Endothelial cell of umbilical vein (primary cell): ENCODE data around the gene KAT6B. TPM values are rescaled to one million over a fixed set of nuclear protein-coding genes. Genes with fewer than 3 reads are reported as not detected.

Experiments used
- BruUV-seq: library from RNA; stranded (reverse); fragments of 400-500 nt; replicated peaks from 2 replicates; lab custom pipeline; 2021; lab: Mats Ljungman, UMichigan
- CTCF ChIA-PET: fragments of 300-600, 350-600 bp; sonication (Branson Sonifier 250); formaldehyde crosslinking; loops from one replicate; lab custom pipeline; 2021; ENCODE audit warnings: antibody characterized with exemption, inconsistent platforms; lab: Charles Lee
- POLR2A ChIA-PET: fragments of 300-600, 350-600 bp; sonication (Branson Sonifier 250); formaldehyde crosslinking; loops from one replicate; lab custom pipeline; 2021; ENCODE audit warnings: antibody characterized with exemption, inconsistent platforms; lab: Charles Lee
- DNase-seq: peaks from one replicate; pipeline ENCODE4 v3.0.0-alpha.2; 2011; ENCODE audit warnings: low read depth, low spot score
- FAIRE-seq: peaks from 2 replicates; lab custom pipeline; 2011; peaks lifted over from hg19 to GRCh38; lab: Jason Lieb, UNC
- H2AFZ ChIP-seq: 2 replicates; pipeline ENCODE4 v1.6.0; 2012; ENCODE audit warnings: low read depth, low read length, control low read depth, inconsistent platforms
- H3K27ac ChIP-seq: 2 replicates; pipeline ENCODE4 v1.5.1; 2011; ENCODE audit warnings: low read depth, mild to moderate bottlenecking, control low read depth, low read length, moderate library complexity; ENCODE audit not compliant: insufficient read depth
- H3K27me3 ChIP-seq, 2 experiments: 2 replicates each; pipeline versions ENCODE4 v1.6.0 to v1.6.1; 2011; ENCODE audit warnings: low read length in 2 of 2, mixed read lengths in 1 of 2; ENCODE audit not compliant: control insufficient read depth in 2 of 2, insufficient read depth in 2 of 2
- H3K36me3 ChIP-seq, 2 experiments: 2 replicates in 1 of 2; 3 replicates in 1 of 2; pipeline ENCODE4 v1.5.1; 2011; ENCODE audit warnings: low read length in 2 of 2, mild to moderate bottlenecking in 1 of 2, moderate library complexity in 1 of 2; ENCODE audit not compliant: control insufficient read depth in 2 of 2, insufficient read depth in 2 of 2; ENCODE audit errors: extremely low read depth in 1 of 2
- H3K4me1 ChIP-seq: 3 replicates; pipeline ENCODE4 v1.5.1; 2011; ENCODE audit warnings: mild to moderate bottlenecking, low read length; ENCODE audit not compliant: control insufficient read depth, insufficient read depth; ENCODE audit errors: extremely low read depth
- H3K4me2 ChIP-seq: 2 replicates; pipeline ENCODE4 v1.6.1; 2011; ENCODE audit warnings: low read length, control low read depth, mixed read lengths; ENCODE audit not compliant: insufficient read depth
- H3K4me3 ChIP-seq, 3 experiments: fragments of 200-600 bp in 1 of 3; sonication (generic), shearing (Covaris generic) in 1 of 3; replicated peaks in 1 of 3; 2 replicates each; pipeline ENCODE4 v1.5.1; 2011 to 2016; ENCODE audit warnings: control low read depth in 3 of 3, low read length in 3 of 3, mild to moderate bottlenecking in 2 of 3, inconsistent platforms in 1 of 3, low read depth in 1 of 3, moderate library complexity in 1 of 3; ENCODE audit not compliant: insufficient read depth in 1 of 3
- H3K79me2 ChIP-seq: 2 replicates; pipeline ENCODE4 v1.6.0; 2012; ENCODE audit warnings: low read length, inconsistent platforms; ENCODE audit not compliant: control insufficient read depth, insufficient read depth
- H3K9ac ChIP-seq: replicated peaks from 2 replicates; pipeline ENCODE3; 2011; ENCODE audit warnings: low read length, control low read depth; ENCODE audit not compliant: insufficient read depth; ENCODE audit errors: extremely low read depth
- H3K9me1 ChIP-seq: replicated peaks from 3 replicates; pipeline ENCODE4 v1.6.0; 2011; ENCODE audit warnings: mild to moderate bottlenecking, low read length; ENCODE audit not compliant: control insufficient read depth, insufficient read depth; ENCODE audit errors: extremely low read depth
- H3K9me3 ChIP-seq: replicated peaks from 2 replicates; pipeline ENCODE4 v1.5.1; 2012; ENCODE audit warnings: low read length, inconsistent platforms; ENCODE audit not compliant: control insufficient read depth, insufficient read depth
- H4K20me1 ChIP-seq: replicated peaks from 2 replicates; pipeline ENCODE3; 2011; ENCODE audit warnings: mild to moderate bottlenecking, low read length; ENCODE audit not compliant: control insufficient read depth, insufficient read depth; ENCODE audit errors: extremely low read depth
- EZH2 ChIP-seq: IDR thresholded peaks from 2 replicates; pipeline ENCODE4 v1.6.1; 2012; ENCODE audit warnings: borderline replicate concordance, low read depth, mild to moderate bottlenecking, moderate library complexity, low read length, inconsistent platforms; ENCODE audit not compliant: severe bottlenecking
- FOS ChIP-seq: IDR thresholded peaks from 2 replicates; pipeline ENCODE4 v1.6.1; 2011; ENCODE audit warnings: mild to moderate bottlenecking, low read length, moderate library complexity, borderline replicate concordance; ENCODE audit not compliant: insufficient read depth
- GATA2 ChIP-seq: IDR thresholded peaks from 2 replicates; pipeline ENCODE4 v1.7.0; 2011; ENCODE audit warnings: low read depth, mild to moderate bottlenecking, moderate library complexity, mixed read lengths, low read length; ENCODE audit not compliant: insufficient read length, insufficient read depth
- JUN ChIP-seq: IDR thresholded peaks from 2 replicates; pipeline ENCODE4 v1.6.1; 2011; ENCODE audit warnings: borderline replicate concordance, low read depth; ENCODE audit not compliant: insufficient read length, insufficient read depth
- MYC ChIP-seq: IDR thresholded peaks from one replicate; pipeline ENCODE4 v1.6.1; 2011; ENCODE audit warnings: mild to moderate bottlenecking, low read depth, low read length
- POLR2A ChIP-seq: IDR thresholded peaks from 2 replicates; pipeline ENCODE4 v1.6.1; 2012; ENCODE audit warnings: low read depth, mild to moderate bottlenecking, control low read depth, low read length
- POLR2AphosphoS5 ChIP-seq: IDR thresholded peaks from 2 replicates; pipeline ENCODE4 v1.6.1; 2012; ENCODE audit warnings: low read depth, mild to moderate bottlenecking, control low read depth, low read length, moderate library complexity; ENCODE audit not compliant: insufficient read depth
- dilution Hi-C: fragments of 300-500 bp; cut with MboI; formaldehyde crosslinking; loops from one replicate; pipeline ENCODE4 v1.15.0; 2019; ENCODE audit warnings: low sequenced_read_pairs; ENCODE audit not compliant: extremely low pct_ligation_motif_present
- intact Hi-C: fragments of 100-400 bp; cut with micrococcal nuclease; formaldehyde crosslinking; loops from one replicate; pipeline ENCODE4 v1.10.0; 2022
- polyA plus RNA-seq, 4 experiments: library from polyadenylated mRNA; depleted of rRNA in 3 of 4; stranded (reverse) in 3 of 4; unstranded in 1 of 4; fragments of >200 nt; gene quantifications; 2 replicates each; pipeline versions ENCODE4 v1.2.1 to v1.2.3, GENCODE V29; 2011 to 2012; ENCODE audit warnings: missing spikeins in 1 of 4
- total RNA-seq: library from RNA; stranded (reverse); gene quantifications from 2 replicates; pipeline ENCODE4 v1.2.3, GENCODE V29; 2021
- TF ChIP-seq, protein P1 (sequence below): IDR thresholded peaks from 2 replicates; pipeline ENCODE4 v1.6.1; 2011; ENCODE audit not compliant: insufficient read depth, insufficient read length
- TF ChIP-seq, protein P2 (sequence below), 2 donors: IDR thresholded peaks; 1 replicate in 1 of 2; 2 replicates in 1 of 2; pipeline ENCODE4 v1.5.1; 2011; ENCODE audit warnings: low read length in 2 of 2, mild to moderate bottlenecking in 2 of 2, moderate library complexity in 2 of 2, control low read depth in 1 of 2, inconsistent platforms in 1 of 2, low read depth in 1 of 2; ENCODE audit not compliant: insufficient read depth in 1 of 2; ENCODE audit errors: extremely low read depth in 1 of 2

The KAT6B gene
- total and polyA plus RNA-seq, 2 donors (not counting 3 experiments of a cell fraction or from before 2014, with no cell fraction given), result 4.5 to 17.0 TPM

DNA sequence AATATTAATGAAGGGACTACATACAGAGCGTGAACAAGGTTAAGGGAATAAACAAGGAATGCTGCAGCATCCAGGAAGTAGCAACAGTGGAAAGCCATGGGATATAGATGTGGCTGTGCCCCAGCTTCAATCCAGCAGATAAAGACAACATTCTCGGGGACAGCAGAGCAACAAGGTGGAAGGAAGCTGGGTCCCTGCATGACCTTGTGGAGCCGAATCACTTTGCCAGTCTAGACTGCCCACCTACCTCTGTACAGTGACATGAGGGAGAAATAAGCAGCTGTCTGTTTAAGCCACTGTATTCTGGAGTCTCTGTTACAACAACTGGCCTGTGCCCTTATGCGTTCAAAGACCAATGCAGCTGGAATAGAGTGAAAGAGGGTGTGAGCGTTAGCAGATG is 255.0 kb downstream of the KAT6B start:
- no peaks in the 10 kb centered on the region for H3K4me1 ChIP-seq
- H3K4me3 ChIP-seq, result no peak overlapping the region
- peaks cover 3 to 4% of the 10 kb centered on the region in 2 experiments for H3K27me3 ChIP-seq
- POLR2A ChIA-PET, result no interaction called here
- BruUV-seq, result no TSS peak
- H3K36me3 ChIP-seq, result no peaks in the 10 kb centered on the region
- no peak for TF ChIP-seq EZH2
- TF ChIP-seq GATA2, result no peak
- no peak for TF ChIP-seq POLR2AphosphoS5
- TF ChIP-seq JUN, result no peak
- no peak for TF ChIP-seq FOS
- TF ChIP-seq MYC, result no peak
- TF ChIP-seq POLR2A, result no peak
- TF ChIP-seq, protein P1, sequence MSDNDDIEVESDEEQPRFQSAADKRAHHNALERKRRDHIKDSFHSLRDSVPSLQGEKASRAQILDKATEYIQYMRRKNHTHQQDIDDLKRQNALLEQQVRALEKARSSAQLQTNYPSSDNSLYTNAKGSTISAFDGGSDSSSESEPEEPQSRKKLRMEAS, result no peak
- TF ChIP-seq, protein P2, sequence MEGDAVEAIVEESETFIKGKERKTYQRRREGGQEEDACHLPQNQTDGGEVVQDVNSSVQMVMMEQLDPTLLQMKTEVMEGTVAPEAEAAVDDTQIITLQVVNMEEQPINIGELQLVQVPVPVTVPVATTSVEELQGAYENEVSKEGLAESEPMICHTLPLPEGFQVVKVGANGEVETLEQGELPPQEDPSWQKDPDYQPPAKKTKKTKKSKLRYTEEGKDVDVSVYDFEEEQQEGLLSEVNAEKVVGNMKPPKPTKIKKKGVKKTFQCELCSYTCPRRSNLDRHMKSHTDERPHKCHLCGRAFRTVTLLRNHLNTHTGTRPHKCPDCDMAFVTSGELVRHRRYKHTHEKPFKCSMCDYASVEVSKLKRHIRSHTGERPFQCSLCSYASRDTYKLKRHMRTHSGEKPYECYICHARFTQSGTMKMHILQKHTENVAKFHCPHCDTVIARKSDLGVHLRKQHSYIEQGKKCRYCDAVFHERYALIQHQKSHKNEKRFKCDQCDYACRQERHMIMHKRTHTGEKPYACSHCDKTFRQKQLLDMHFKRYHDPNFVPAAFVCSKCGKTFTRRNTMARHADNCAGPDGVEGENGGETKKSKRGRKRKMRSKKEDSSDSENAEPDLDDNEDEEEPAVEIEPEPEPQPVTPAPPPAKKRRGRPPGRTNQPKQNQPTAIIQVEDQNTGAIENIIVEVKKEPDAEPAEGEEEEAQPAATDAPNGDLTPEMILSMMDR (IDR thresholded peaks at IDR 0.05; ENCODE audit: extremely low read depth in 1 of 2, insufficient read depth in 1 of 2, low read depth in 1 of 2, low read length in 2 of 2), result no peak
- DNase-seq (no peak), FAIRE-seq (no peak)
- H3K27ac ChIP-seq, result no peak overlapping the region
- no peak overlapping the region for H3K4me2 ChIP-seq
- dilution Hi-C loops, result no loop called here
- H2AFZ ChIP-seq, result no peak overlapping the region
- H3K9me3 ChIP-seq, result no peaks in the 10 kb centered on the region
- H3K79me2 ChIP-seq, result no peaks in the 10 kb centered on the region
- H3K9me1 ChIP-seq, result no peaks in the 10 kb centered on the region
- H3K9ac ChIP-seq, result no peak overlapping the region
- CTCF ChIA-PET, result interaction anchor here (0.9 kb wide), 1 partner anchor 837 kb away, joined by 3 read pairs; no protein-coding TSS in a partner anchor
- intact Hi-C loops, result no loop called here
- H4K20me1 ChIP-seq, result no peaks in the 10 kb centered on the region
